Activated CD4-positive, alpha-beta memory T cell treated with anti-CD3 and anti-CD28 coated beads for 36 hours (primary cell): ENCODE results near the gene C1D. TPM values are rescaled to one million over a fixed set of nuclear protein-coding genes. Genes with fewer than 3 reads are reported as not detected.

Source experiments
- CTCF ChIA-PET: fragments of 350-600 bp; sonication (Branson Sonifier 250); formaldehyde crosslinking; loops from one replicate; lab custom pipeline; 2021; ENCODE audit warnings: antibody characterized with exemption, inconsistent platforms; lab: Charles Lee
- POLR2A ChIA-PET: fragments of 350-600 bp; sonication (Branson Sonifier 250); formaldehyde crosslinking; loops from one replicate; lab custom pipeline; 2021; ENCODE audit warnings: antibody characterized with exemption; lab: Charles Lee
- DNase-seq: peaks from one replicate; pipeline ENCODE4 v3.0.0-alpha.2; 2020
- H3K27ac Mint-ChIP-seq: one replicate; pipeline ENCODE4 v1.8.0; 2021; ENCODE audit warnings: mixed read lengths
- H3K27me3 Mint-ChIP-seq: one replicate; pipeline ENCODE4 v1.8.0; 2021; ENCODE audit warnings: mixed read lengths
- H3K36me3 Mint-ChIP-seq: one replicate; pipeline ENCODE4 v1.8.0; 2021; ENCODE audit warnings: mixed read lengths
- H3K4me1 Mint-ChIP-seq: one replicate; pipeline ENCODE4 v1.8.0; 2021; ENCODE audit warnings: low read depth, mixed read lengths
- H3K4me3 Mint-ChIP-seq: one replicate; pipeline ENCODE4 v1.8.0; 2021; ENCODE audit warnings: mild to moderate bottlenecking, mixed read lengths
- H3K9me3 Mint-ChIP-seq: one replicate; pipeline ENCODE4 v1.8.0; 2021; ENCODE audit warnings: mixed read lengths
- intact Hi-C: fragments of 100-400 bp; cut with micrococcal nuclease; formaldehyde crosslinking; loops from one replicate; pipeline ENCODE4 v1.15.1; 2023
- total RNA-seq, 2 experiments: library from RNA; stranded (reverse); gene quantifications; one replicate each; pipeline ENCODE4 v1.2.3, GENCODE V29; 2021

C1D gene
- total RNA-seq, 2 experiments from 2014 or later: 20.8 to 23.1 TPM

GRCh38 chr2:68031043-68031442 lies 31.8 kb downstream of the C1D start:
- H3K4me3 Mint-ChIP-seq: no peak overlapping the region
- H3K27ac Mint-ChIP-seq: no peak overlapping the region
- ChIA-PET CTCF (interaction anchor here (0.6 to 1.6 kb wide), 7 partner anchors 19 to 1607 kb away, joined by 3 to 7 read pairs (median 3); no protein-coding TSS in a partner anchor), POLR2A (no interaction called here)
- no peaks in the 10 kb centered on the region for H3K4me1 Mint-ChIP-seq
- intact Hi-C loops: loop anchor here (5.0 kb wide), 1 partner anchor 184 kb away; no protein-coding TSS in a partner anchor
- H3K27me3 Mint-ChIP-seq: peaks cover 4% of the 10 kb centered on the region
- H3K36me3 Mint-ChIP-seq: no peaks in the 10 kb centered on the region
- DNase-seq: no peak
- no peaks in the 10 kb centered on the region for H3K9me3 Mint-ChIP-seq

DNA sequence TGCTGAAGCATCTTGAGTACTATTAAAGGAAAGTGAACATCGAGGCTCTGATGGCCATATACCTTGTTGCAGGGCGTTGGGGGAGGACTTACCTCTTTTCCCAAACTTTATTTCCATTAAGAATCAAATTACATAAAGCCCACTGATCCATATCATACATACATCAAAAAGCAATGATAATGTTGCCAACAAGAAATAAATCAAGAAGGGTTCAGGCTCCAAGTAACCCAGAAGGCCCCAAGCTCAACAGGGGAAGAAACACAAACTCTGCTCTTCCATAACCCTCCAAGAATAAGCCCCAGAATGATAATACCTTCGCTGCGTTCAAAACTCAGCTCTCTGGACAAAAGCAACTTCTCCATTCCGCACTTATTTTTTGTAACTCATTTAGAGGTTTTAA lies 32.3 kb downstream of the C1D start:
- H3K36me3 Mint-ChIP-seq: no peaks in the 10 kb centered on the region
- intact Hi-C loops: loop anchor here (5.0 kb wide), 1 partner anchor 183 kb away; no protein-coding TSS in a partner anchor
- DNase-seq: no peak
- no peak overlapping the region for H3K27ac Mint-ChIP-seq
- ChIA-PET CTCF (interaction anchor here (0.6 to 1.6 kb wide), 3 partner anchors 19 to 184 kb away, joined by 3 to 7 read pairs (median 3); no protein-coding TSS in a partner anchor), POLR2A (no interaction called here)
- H3K27me3 Mint-ChIP-seq: peaks cover 7% of the 10 kb centered on the region
- H3K4me3 Mint-ChIP-seq: no peak overlapping the region
- no peaks in the 10 kb centered on the region for H3K4me1 Mint-ChIP-seq
- H3K9me3 Mint-ChIP-seq: no peaks in the 10 kb centered on the region

- peaks cover 9% of the 10 kb centered on the region for H3K27me3 Mint-ChIP-seq
- ChIA-PET POLR2A (no interaction called here), CTCF (no interaction called here)
- DNase-seq: no peak
- no peak overlapping the region for H3K4me3 Mint-ChIP-seq
- no peak overlapping the region for H3K27ac Mint-ChIP-seq
- intact Hi-C loops: no loop called here
- H3K9me3 Mint-ChIP-seq: no peaks in the 10 kb centered on the region
- no peaks in the 10 kb centered on the region for H3K4me1 Mint-ChIP-seq
- no peaks in the 10 kb centered on the region for H3K36me3 Mint-ChIP-seq
These were observed 34.8 kb downstream of the C1D start for GRCh38 chr2:68027959-68028358.

DNA sequence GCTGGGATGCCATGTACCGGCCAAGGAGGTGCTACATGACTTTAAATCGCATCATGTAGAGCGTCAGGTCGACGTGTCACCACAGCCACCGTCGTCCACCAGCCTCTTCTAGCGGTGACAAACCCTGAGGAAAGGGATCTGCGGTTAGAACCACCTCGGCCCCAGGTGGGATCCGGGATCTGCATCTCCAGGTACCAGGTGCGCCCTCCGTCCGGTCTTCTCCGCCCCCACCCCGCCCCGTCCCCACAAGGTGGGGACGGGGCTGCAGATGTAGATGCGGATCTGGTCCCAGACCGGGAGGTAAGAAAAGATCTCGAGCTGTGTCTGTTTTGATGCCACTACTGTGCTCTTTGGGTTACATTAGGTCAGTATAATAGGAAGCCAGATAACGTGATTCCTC lies 38.4 kb downstream of the C1D start:
- H3K4me3 Mint-ChIP-seq: no peak overlapping the region
- no peaks in the 10 kb centered on the region for H3K9me3 Mint-ChIP-seq
- no peak for DNase-seq
- no peaks in the 10 kb centered on the region for H3K4me1 Mint-ChIP-seq
- ChIA-PET CTCF (no interaction called here), POLR2A (no interaction called here)
- peaks cover 9% of the 10 kb centered on the region for H3K27me3 Mint-ChIP-seq
- no peak overlapping the region for H3K27ac Mint-ChIP-seq
- H3K36me3 Mint-ChIP-seq: no peaks in the 10 kb centered on the region
- intact Hi-C loops: no loop called here

DNA sequence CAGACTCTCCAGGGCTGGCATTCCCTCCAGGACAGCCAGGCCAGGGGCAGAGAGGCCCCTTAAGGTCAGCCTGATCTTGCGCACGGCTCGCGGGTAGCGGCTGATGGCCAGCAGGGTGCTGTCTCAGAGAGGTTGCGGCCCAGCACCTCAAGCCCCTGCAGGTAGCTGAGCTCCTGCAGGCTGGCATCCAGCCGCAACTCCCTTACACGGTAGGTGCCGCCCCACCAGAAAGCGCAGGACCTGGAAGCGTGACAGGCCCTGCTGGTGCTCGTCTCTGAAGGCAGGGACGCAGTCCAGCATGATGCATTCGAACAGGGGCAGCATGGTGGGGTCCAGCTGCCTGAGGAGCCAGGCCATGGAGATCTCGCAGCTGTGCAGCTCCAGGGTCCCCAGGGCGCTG lies 38.9 kb downstream of the C1D start:
- ChIA-PET POLR2A (no interaction called here), CTCF (no interaction called here)

GRCh38 chr2:68018727-68019126 lies 44.1 kb downstream of the C1D start:
- POLR2A ChIA-PET: no interaction called here
- Mint-ChIP-seq H3K27ac (no peak overlapping the region), H3K9me3 (no peaks in the 10 kb centered on the region), H3K4me1 (no peaks in the 10 kb centered on the region), H3K27me3 (peaks cover 2% of the 10 kb centered on the region), H3K36me3 (no peaks in the 10 kb centered on the region), H3K4me3 (no peak overlapping the region)
- CTCF ChIA-PET: no interaction called here
- no peak for DNase-seq
- intact Hi-C loops: no loop called here

More for the DNA sequence above, 38.9 kb downstream of the C1D start:
- Mint-ChIP-seq H3K27ac (no peak overlapping the region), H3K36me3 (no peaks in the 10 kb centered on the region), H3K9me3 (no peaks in the 10 kb centered on the region), H3K4me3 (no peak overlapping the region), H3K27me3 (peaks cover 9% of the 10 kb centered on the region), H3K4me1 (no peaks in the 10 kb centered on the region)
- intact Hi-C loops: no loop called here
- no peak for DNase-seq

DNA sequence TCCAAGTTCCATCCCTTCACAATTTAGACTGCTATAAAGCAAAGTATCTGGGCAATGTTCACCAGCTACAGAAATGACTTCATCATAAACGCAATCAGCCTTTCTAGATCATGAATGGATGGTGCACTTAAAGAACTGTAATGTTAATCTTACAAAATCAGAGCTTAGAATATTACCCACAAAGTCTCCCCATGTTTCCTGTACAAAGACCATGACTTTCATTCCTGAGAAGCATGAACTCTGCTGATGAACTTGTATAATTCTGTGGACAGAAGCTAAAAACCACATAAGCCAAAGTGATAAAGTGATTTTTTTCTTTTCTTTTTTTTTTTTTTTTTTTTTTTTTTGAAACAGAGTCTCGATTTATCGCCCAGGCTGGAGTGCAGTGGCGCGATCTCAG lies 53.3 kb downstream of the C1D start:
- H3K9me3 Mint-ChIP-seq: no peaks in the 10 kb centered on the region
- DNase-seq: no peak
- H3K4me3 Mint-ChIP-seq: no peak overlapping the region
- intact Hi-C loops: no loop called here
- ChIA-PET CTCF (interaction anchor here (0.7 kb wide), 1 partner anchor 76 kb away, joined by 3 read pairs; no protein-coding TSS in a partner anchor), POLR2A (no interaction called here)
- no peaks in the 10 kb centered on the region for H3K4me1 Mint-ChIP-seq
- no peaks in the 10 kb centered on the region for H3K36me3 Mint-ChIP-seq
- no peak overlapping the region for H3K27ac Mint-ChIP-seq
- peaks cover 8% of the 10 kb centered on the region for H3K27me3 Mint-ChIP-seq

GRCh38 chr2:68000170-68000825 lies 62.5 kb downstream of the C1D start:
- Mint-ChIP-seq H3K27ac (no peak overlapping the region), H3K27me3 (peaks cover 16% of the 10 kb centered on the region)
- POLR2A ChIA-PET: no interaction called here

DNA sequence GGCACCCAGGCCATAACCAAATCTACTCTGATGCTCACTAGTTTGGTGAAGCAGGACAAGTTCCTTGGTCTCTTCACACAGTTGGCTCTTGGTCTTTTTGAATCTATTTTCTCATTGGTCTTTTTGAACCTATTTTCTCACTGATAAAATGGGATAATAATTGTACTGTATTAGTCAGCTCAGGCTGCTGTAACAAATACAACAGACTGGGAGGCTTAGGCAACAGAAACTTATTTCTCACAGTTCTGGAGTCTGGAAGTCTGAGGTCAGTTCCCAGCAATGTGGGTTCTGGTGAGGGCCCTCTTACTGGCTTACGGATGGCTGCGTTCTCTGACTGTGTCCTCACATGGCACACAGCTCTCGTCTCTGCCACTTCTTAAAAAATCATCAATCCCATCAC lies 63.5 kb downstream of the C1D start:
- DNase-seq: no peak
- Mint-ChIP-seq H3K9me3 (no peaks in the 10 kb centered on the region), H3K4me3 (no peak overlapping the region), H3K27me3 (peaks cover 16% of the 10 kb centered on the region), H3K36me3 (no peaks in the 10 kb centered on the region), H3K4me1 (no peaks in the 10 kb centered on the region), H3K27ac (no peak overlapping the region)
- POLR2A ChIA-PET: no interaction called here
- CTCF ChIA-PET: no interaction called here
- intact Hi-C loops: no loop called here

More at GRCh38 chr2:68000170-68000825, 62.5 kb downstream of the C1D start:
- Mint-ChIP-seq H3K36me3 (no peaks in the 10 kb centered on the region), H3K4me1 (no peaks in the 10 kb centered on the region), H3K9me3 (no peaks in the 10 kb centered on the region), H3K4me3 (no peak overlapping the region)
- DNase-seq: no peak
- intact Hi-C loops: no loop called here
- CTCF ChIA-PET: no interaction called here

- Mint-ChIP-seq H3K9me3 (no peaks in the 10 kb centered on the region), H3K4me1 (no peaks in the 10 kb centered on the region), H3K4me3 (no peak overlapping the region), H3K36me3 (no peaks in the 10 kb centered on the region), H3K27ac (no peak overlapping the region), H3K27me3 (peaks cover 19% of the 10 kb centered on the region)
- POLR2A ChIA-PET: no interaction called here
- intact Hi-C loops: no loop called here
- DNase-seq: no peak
- CTCF ChIA-PET: no interaction called here
These were observed 64.9 kb downstream of the C1D start for GRCh38 chr2:67997903-67998302.

DNA sequence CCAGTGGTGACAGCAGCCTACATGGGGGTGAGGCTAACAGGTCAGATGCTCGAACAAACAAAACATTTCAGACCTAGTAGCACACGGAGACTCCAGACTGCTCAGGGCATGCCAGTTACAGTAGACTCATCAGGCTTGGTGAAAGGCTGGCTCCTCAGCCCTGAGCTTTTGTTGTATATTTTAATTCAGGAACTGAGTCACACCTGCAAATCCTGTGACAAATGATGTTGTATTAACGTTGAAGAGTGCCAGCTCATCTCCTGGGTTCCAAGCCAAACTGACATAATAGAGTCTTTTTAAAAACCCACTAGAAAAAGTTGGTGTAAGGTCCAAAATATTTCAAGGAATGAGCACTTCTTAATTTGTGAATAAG lies 65.3 kb downstream of the C1D start:
- ChIA-PET POLR2A (no interaction called here), CTCF (no interaction called here)
- Mint-ChIP-seq H3K27ac (no peak overlapping the region), H3K27me3 (peaks cover 19% of the 10 kb centered on the region), H3K4me1 (no peaks in the 10 kb centered on the region), H3K9me3 (no peaks in the 10 kb centered on the region), H3K36me3 (no peaks in the 10 kb centered on the region), H3K4me3 (no peak overlapping the region)
- intact Hi-C loops: no loop called here
- DNase-seq: no peak

DNA sequence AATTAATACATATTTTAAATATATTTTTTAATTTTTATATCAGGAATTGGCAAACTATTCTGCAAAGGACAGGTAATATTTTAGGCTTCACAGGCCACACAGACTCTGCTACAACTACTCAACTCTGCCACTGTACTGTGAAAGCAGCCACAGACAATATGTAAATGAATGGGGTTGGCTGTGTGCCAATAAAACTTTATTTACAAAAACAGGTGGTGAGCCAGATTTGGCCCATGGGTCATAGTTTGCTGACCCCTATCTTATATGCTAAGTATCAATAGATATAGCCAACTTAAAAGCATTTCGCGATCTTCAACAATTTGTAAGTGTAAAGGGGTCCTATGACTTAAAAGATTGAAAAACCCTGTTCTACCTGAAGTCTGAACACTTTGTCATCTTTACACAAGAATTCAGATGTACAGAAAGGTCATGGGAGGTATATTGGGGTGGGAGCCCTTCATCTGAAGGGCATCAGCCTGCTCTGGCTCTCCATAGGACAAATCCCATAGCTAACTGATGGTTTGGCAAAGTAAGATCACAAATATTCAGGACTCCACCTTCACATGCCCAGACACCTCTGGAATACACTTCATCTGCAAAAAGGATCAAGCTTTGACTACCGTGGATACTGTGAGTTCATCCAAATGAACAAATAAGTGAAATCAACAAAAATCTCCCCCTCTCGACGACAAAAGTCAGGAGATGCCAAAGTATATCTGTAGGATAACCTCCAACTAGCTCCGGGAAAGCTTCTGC lies 65.9 kb downstream of the C1D start:
- peaks cover 17% of the 10 kb centered on the region for H3K27me3 Mint-ChIP-seq
- H3K36me3 Mint-ChIP-seq: no peaks in the 10 kb centered on the region
- H3K27ac Mint-ChIP-seq: no peak overlapping the region
- H3K4me1 Mint-ChIP-seq: no peaks in the 10 kb centered on the region
- H3K9me3 Mint-ChIP-seq: no peaks in the 10 kb centered on the region
- DNase-seq: no peak
- CTCF ChIA-PET: no interaction called here
- intact Hi-C loops: no loop called here
- no peak overlapping the region for H3K4me3 Mint-ChIP-seq
- POLR2A ChIA-PET: no interaction called here
